Measurements from ENCODE around the gene GLRX.
"Not testable (repeated sequence)": the region's sequence is repeated elsewhere in the genome, so short reads cannot be mapped to it uniquely, and the experiment has no call there.

Gene GLRX, protein sequence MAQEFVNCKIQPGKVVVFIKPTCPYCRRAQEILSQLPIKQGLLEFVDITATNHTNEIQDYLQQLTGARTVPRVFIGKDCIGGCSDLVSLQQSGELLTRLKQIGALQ

DNA sequence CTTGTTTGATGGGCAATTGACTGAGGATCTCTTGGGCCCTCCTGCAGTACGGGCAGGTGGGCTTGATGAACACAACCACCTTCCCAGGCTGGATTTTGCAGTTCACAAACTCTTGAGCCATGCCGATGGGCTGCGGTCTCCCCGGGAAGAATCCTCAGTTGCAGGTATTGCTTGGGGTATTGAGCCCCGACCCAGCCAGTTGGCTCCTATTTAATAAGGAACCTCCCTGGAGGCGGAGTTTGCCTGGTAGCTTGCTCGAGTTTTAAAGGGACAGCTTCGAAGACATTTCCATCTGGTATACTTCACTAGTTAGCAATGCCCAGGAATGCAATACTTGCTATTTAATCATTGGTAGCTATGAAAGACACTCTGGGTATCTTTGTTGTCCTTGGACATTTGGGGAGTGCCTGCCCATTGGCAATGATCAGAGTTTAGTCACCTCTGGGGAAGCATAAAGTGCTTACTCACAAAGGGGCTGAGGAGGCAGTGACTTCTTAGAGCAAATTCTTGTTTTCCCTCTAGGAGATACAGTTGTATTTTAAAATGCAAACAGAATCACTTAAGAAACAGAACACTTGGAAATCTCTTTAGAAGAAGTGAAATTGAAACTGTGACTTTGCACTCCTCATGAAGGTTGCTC lies at the start of gene GLRX:
Gene GLRX (minus strand): TSS at position 185 of the 640 bp plus-strand sequence. CDS start 64 bp downstream, at position 121.
- peak; percentile 90 for DNase-seq (ENCODE audit: low read depth)
- peak within 1 kb of the TSS; percentile 97 for H3K4me3 ChIP-seq (replicated peaks; ENCODE audit: low read depth, low read length)
- TF ChIP-seq, protein P1, sequence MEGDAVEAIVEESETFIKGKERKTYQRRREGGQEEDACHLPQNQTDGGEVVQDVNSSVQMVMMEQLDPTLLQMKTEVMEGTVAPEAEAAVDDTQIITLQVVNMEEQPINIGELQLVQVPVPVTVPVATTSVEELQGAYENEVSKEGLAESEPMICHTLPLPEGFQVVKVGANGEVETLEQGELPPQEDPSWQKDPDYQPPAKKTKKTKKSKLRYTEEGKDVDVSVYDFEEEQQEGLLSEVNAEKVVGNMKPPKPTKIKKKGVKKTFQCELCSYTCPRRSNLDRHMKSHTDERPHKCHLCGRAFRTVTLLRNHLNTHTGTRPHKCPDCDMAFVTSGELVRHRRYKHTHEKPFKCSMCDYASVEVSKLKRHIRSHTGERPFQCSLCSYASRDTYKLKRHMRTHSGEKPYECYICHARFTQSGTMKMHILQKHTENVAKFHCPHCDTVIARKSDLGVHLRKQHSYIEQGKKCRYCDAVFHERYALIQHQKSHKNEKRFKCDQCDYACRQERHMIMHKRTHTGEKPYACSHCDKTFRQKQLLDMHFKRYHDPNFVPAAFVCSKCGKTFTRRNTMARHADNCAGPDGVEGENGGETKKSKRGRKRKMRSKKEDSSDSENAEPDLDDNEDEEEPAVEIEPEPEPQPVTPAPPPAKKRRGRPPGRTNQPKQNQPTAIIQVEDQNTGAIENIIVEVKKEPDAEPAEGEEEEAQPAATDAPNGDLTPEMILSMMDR (IDR thresholded peaks at IDR 0.05; ENCODE audit: low read length, missing control alignments): no peak

DNA sequence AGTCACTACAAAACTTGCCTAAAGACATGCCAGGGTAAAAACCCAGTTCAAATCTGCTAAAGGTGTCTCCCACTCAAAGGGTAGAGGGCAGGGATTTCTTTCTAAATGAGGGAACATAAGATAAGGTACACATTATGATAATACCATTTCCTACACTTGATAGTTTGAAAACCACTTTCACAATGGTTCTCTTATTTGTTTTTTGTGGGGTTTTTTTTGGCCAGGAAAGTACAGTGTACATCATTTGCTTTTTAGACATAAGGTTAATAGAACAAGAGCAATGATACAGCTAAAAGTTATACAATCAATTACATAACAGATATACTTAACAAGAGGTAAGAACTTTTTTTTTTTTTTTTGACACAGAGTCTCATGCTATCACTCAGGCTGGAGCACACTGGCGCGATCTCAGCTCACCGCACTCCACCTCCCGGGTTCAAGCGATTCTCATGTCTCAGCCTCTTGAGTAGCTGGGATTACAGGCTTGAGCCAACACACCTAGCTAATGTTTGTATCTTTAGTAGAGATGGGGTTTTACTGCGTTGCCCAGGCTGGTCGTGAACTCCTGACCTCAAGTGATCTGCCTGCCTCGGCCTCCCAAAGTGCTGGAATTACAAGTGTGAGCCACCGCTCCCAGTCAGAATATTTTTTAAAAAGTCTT lies 48.8 kb upstream of the GLRX start:
- TF ChIP-seq, protein P1 (IDR thresholded peaks at IDR 0.05; ENCODE audit: low read length, missing control alignments): no peak
- DNase-seq (ENCODE audit: low read depth): no peak
- H3K4me3 ChIP-seq (replicated peaks; ENCODE audit: low read depth, low read length): no peak overlapping the region

DNA sequence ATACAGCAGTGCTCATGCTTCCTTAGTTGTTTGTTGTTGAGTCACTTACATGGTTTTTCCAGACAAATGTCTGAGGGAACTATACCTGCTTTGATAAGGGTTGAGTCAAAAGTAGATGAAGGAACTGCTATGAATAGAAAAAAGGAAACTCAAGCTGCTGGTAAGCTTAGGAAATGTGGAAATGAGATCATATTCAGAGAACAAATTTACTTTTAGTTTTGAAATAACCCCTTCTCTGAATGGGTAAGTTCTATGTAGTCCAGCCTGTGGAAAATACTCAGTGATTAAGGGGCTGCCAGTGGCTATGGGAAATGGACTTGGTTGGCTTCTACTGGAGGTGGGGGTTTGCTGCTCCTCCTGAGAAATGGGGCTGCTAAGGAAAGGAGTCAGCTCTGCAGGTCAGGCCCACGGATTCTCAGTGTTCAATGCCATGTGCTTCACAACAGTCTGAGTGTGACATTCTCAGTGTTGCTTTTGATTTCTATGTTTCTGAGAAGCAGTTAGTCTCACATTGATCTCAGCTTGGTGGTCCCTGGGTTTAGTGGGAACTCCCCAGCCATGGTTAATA lies 47.7 kb upstream of the GLRX start:
- DNase-seq (ENCODE audit: low read depth): peak; percentile 72
- H3K4me3 ChIP-seq (replicated peaks; ENCODE audit: low read depth, low read length): no peak overlapping the region
- TF ChIP-seq, protein P1 (IDR thresholded peaks at IDR 0.05; ENCODE audit: low read length, missing control alignments): no peak

DNA sequence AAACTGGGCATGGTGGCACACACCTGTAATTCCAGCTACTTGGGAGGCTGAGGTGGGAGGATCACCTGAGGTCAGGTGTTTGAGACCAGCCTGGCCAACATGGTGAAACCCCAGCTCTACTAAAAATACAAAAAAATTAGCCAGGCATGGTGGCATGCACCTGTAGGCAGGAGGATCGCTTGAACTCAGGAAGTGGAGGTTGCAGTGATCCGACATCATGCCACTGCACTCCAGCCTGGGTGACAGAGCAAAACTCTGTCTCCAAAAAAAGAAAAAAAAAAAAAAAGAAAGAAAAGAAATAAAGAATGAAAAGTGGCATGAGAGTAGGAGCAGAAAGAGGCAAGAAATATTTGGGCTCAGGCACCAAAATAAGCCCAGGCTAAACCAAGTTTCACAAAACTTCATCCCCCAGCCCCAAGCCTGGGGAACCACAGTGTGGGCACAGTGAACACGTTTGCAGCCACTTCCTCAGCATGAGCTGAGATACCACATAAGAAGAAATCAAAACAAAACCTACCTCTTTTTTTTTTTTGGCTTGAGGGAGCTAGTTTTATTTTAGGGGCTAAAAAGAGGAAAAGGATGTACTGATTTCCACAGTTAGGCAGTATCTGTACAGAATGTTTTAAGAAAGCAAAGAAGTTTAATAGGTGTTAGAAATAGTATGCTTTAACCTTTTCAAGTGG lies 46.8 kb upstream of the GLRX start:
- DNase-seq (ENCODE audit: low read depth); H3K4me3 ChIP-seq (replicated peaks; ENCODE audit: low read depth, low read length): not testable (repeated sequence)

DNA sequence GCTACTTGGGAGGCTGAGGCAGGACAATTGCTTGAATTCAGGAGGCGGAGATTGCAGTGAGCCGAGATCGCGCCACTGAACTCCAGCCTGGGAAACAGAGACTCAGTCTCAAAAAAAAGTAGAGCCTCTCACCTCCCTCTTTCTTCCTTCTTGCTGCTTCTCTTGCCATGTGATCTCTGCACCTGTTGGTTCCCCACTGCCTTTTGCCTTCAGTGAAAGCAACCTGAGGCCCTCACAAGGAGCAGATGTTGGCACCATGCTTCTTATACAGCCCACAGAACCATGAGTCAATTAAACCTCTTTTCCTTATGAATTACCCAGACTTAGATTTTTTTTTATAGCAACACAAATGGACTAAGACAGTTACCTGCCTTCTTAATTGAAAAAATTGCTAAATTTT lies 45.6 kb upstream of the GLRX start:
- TF ChIP-seq, protein P1 (IDR thresholded peaks at IDR 0.05; ENCODE audit: low read length, missing control alignments): no peak
- no peak overlapping the region for H3K4me3 ChIP-seq (replicated peaks; ENCODE audit: low read depth, low read length)
- no peak for DNase-seq (ENCODE audit: low read depth)

DNA sequence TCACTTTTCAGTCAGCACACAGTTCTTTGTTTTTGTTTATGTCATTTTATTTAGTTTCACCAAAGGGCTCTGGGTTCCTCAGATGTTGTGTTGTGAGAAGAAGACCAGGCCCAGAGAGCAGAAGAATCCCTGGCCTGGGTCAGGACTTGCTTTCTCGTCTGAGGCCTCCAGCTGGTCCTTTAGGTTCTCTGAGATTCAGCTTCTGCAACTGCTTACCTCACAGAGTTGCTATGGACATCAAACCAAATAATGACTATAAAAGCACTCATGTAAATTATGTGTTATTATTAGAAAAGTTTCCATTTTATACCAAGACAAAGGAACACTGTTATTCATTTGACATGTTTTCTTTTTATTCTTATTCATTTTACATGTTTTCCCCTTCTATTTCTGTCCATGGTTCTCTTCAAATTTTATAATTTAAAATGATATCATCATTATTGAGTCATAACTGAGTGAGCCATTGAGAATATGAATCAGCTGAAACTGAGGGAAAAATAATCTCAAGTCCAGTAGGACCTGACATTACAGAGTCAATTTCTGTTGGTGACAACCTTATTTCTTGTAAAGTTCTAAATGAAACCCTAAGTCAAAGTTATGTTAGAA lies 44.0 kb upstream of the GLRX start:
- TF ChIP-seq, protein P1 (IDR thresholded peaks at IDR 0.05; ENCODE audit: low read length, missing control alignments): no peak
- no peak overlapping the region for H3K4me3 ChIP-seq (replicated peaks; ENCODE audit: low read depth, low read length)
- DNase-seq (ENCODE audit: low read depth): peak; percentile 22
